HG03432 (cell line): ENCODE measurements around the gene TNFRSF14.
"Not testable (repeated sequence)": the region's sequence is repeated elsewhere in the genome, so short reads cannot be mapped to it uniquely, and the experiment has no call there.

Experiments used
- ATAC-seq: cut with Tn5 transposase; IDR thresholded peaks from one replicate; pipeline ENCODE4 v1.9.1; 2021; ENCODE audit warnings: mild to moderate bottlenecking, moderate library complexity; ENCODE audit not compliant: unreplicated experiment

Gene TNFRSF14

GRCh38 chr1:2537784-2538115, 18.4 kb upstream of the TNFRSF14 start:
- ATAC-seq: no peak

GRCh38 chr1:2538376-2538775, 17.8 kb upstream of the TNFRSF14 start:
- no peak for ATAC-seq

DNA sequence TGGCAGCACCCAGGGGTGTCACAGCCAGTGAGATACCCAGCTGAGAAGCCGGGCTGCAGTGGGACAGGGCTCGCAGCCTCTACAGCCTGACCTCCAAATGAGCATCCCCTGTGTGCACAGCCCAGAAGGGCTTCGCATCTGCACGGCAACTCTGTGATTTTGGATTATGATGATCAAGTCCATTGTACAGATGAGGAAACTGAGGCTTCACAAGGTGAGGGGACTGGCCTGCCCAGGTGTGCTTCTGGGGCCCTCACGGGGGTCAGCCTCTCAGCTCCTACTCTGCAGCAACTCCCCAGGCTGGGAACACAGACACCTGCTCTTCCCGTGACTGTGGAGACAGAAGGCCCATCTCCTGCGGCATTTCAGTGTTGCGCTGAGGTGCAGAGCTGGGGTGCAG, 17.3 kb upstream of the TNFRSF14 start:
- ATAC-seq: no peak

DNA sequence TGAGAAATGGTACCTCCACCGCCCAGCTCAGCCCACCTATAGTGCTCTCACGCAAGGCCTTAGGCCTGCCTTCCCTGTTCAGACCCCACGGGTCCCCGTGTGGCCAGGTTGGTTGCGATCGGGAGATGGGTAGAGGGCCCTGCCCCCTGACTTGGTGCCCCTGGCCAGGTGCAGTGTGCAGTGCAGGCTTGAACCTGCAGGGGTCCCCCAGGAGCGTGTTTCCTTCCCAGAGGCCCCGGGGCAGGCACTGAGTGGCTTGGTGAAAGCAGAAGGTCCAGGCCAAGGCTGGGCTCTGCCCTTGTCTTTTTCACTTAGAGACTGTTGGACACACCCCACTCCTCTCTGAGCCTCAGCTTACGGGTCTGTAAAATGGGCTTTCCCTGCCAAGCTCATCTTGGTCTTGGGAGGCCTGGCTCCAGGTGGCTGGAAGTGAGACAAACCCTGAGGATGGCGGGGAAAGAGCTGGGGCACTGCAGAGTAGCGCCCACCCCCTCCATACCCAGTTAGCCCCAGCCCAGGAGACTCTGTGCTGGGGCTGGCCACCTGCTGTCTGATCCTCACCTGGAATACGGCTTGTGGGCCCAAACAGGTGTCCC, 16.8 kb upstream of the TNFRSF14 start:
- no peak for ATAC-seq

- ATAC-seq: no peak
Observed at GRCh38 chr1:2540816-2541492, 15.2 kb upstream of the TNFRSF14 start.

DNA sequence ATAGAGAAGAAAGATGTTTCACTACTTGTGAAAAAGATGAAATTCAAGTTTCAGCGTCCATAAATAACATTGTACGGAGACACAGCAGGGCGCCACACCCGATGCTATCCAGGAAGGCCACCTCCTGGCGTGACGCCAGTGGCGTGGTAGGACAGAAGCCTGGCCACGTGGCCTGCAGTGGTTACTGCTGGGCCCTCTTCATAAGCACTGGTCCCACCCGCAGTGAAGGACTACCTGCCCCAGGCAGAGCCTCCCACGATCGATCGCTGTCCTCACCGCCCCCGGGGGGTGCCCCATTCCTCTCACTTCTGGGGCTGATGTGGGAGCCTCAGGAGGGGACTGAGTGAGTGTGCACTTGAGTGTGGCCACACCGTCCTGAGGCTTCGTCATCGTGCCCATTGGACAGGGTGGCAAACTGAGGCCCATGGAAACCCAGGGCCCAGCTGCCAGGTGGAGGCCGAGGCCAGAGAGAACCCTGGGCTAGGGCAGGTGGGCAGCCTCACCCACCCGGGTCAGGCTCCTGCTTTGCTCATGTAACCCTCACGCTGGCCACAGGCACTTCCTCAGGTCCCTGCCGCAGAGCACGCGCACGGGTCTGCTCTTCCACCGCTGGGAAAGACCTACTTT, 14.4 kb upstream of the TNFRSF14 start:
- ATAC-seq: no peak

- ATAC-seq: no peak
Observed at GRCh38 chr1:2542246-2542915, 13.8 kb upstream of the TNFRSF14 start.

DNA sequence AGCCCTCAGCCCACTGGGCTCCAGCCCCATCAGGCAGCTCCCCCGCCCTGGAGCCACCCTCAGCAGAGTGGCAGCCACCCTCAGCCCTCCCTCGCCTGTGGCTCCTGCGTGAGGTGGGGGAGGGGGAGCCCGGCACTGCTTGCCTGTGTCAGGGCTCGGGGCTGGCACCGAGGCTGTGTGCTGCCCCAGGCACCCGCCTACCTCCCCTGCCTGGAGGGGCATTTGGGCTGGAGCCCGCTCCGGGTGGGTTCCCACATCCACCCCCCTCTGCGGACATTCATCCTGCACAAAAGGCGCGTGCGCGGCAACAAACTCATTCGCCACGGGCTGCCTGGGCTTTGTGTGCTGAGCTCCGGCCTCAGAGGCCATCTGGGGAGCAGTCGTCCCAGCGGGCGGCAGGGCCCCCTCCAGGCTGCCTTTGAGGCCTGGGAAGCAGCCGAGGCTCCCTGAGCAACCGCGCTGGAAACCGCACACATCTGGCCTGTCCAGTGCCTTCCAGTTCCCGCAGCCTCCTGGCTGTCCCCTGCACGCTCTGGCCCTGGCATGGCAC, 12.6 kb upstream of the TNFRSF14 start:
- no peak for ATAC-seq

- ATAC-seq: no peak
Observed at GRCh38 chr1:2544093-2544874, 11.9 kb upstream of the TNFRSF14 start.

- no peak for ATAC-seq
Observed at GRCh38 chr1:2544875-2545640, 11.1 kb upstream of the TNFRSF14 start.

GRCh38 chr1:2545754-2546514, 10.2 kb upstream of the TNFRSF14 start:
- peak; percentile 36 for ATAC-seq

DNA sequence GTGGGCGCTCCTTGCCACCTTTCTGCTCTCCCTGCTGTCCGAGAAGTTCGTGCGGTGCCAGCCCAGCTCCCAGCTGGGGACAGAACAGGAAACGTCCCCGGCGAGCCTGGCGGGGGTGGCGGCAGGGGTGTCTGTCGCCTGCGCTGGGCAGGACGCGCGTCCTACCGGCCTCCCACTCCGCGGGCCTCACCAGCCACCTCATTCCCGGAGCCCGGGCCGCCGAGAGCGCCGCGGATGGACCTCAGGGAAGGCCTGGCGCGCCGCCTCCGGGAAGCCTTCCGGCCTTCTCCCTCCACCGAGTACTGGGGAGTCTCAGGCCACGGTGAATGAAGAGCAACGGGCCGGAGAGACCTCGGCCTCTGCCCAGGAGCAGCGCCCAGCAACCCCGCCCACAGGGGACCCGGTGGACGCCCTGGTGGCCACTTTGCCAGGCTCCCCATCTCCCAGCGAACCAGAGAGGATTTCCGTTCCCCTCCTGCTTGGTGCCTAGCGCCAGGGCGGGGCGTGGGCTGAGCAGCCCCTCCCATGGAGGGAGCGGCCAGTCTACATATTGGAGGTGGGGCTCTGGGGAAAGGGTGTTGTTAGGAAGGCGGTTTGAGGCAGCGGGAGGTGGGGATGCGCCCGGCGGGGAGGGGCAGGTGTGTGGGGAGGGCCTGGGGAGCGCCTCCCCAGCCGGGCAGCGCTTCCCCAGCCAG, 9.5 kb upstream of the TNFRSF14 start:
- peak; percentile 30 for ATAC-seq

DNA sequence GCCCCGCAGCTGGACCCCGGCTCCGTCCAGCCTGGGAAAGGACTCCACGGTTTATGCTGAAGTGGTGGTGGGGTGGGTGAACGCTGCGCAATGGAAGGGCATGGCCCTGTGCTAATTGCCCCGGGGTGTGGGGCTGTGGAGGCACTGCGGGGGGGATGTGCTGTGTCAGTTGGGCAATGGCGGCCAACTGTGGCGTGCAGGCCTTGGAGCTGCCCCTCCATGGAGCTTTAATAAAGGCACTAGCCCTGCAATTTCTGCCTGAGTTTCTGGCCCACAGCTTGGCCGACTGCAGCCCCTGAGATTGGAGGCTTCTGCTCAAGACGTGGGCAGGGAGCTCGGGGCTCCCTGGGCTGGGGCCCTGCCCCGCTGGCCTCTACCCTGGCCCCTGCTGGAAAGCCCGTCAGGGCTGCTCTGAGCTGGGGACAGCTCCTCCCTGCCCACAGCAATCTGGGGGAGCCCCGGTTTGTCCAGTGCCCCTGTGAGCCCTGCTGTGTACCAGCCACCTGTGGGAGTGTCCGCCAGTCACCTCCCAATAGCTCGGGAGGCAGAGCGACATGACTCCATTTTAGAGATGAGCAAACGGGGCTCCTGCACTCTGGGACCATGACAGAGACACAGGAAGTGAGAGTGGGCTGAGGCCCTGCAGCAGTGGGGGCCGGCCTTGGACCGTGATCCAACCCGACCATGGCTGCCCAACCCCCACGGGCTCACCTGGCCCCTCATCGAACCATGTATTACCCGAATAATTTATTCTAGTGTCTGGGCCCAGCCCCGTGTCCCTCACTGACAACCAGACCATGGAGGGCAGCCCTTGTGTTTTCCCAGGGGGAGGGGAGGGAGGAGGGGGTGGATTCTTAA, 8.7 kb upstream of the TNFRSF14 start:
- ATAC-seq: peak; percentile 2

- ATAC-seq: peak; percentile 16
Observed at GRCh38 chr1:2548068-2548589, 8.0 kb upstream of the TNFRSF14 start.

- ATAC-seq: not testable (repeated sequence)
Observed at GRCh38 chr1:2549367-2550029, 6.7 kb upstream of the TNFRSF14 start.

DNA sequence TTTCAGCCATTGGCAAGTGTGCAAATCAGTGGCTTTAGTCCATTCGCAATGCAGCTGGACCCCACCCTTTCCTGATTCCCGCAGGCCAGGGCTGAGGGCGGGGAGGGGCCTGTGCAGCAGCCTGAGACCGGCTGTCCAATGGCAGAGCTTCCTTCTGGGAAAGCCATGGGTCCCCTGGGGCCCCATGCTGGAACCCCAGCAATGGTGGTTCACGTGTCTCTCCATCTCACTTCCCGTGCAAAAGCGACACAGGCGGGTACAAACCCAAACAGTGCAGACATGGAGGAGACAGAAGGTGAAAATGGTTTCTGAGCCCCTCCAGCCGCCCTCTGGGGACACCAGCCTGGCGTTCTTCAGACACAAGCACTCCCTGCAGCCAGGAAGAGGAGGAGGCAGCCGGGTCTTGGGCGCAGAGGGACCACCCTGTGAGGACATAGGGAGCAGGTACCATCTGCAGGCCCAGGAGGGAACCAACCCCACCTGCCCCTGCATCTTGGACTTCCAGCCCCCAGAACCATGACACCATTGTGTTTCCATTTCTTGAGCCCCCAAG, 5.8 kb upstream of the TNFRSF14 start:
- ATAC-seq: not testable (repeated sequence)

- not testable (repeated sequence) for ATAC-seq
Observed at GRCh38 chr1:2551544-2551943, 4.6 kb upstream of the TNFRSF14 start.
